ENCODE data around the gene PHACTR2. TPM values are rescaled to one million over a fixed set of nuclear protein-coding genes. Genes with fewer than 3 reads are reported as not detected.
"Not testable (repeated sequence)": the region's sequence is repeated elsewhere in the genome, so short reads cannot be mapped to it uniquely, and the experiment has no call there.

Gene PHACTR2
- total and polyA plus RNA-seq, 7 donors: 4.2 to 51.9 (median 17.6) TPM

DNA sequence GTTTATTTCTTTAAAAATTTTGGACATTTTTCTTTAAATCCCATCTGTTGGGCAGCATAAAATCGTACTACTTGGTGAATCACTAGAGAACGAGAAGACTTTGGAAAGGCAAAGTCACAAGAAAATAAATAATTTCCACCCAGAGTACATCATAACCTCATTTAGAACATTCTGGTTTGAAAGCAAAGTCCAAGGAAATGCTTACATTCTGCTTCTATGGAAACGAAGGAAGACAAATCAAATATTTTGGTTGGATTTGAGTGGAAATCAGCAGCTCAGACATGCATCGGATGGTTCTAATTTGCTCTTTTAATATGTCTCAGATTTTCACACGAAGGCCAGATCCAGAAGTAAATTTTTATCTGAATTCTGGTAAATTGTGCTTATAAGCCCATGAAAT lies 104.7 kb downstream of the PHACTR2 start:
- no peak for DNase-seq
- Histone ChIP-seq H3K36me3 (peaks cover 0 to 38% (median 0%) of the 10 kb centered on the region in 4 donors), H3K27ac (peak overlapping the region in 1 of 4 donors; percentile 60), H3K27me3 (no peaks in the 10 kb centered on the region), H3K9me3 (peaks cover 0 to 4% (median 2%) of the 10 kb centered on the region in 4 donors), H3K4me3 (no peak overlapping the region), H3K4me1 (no peaks in the 10 kb centered on the region)
- intact Hi-C loops (cut with DNase I): no loop called here
- TF ChIP-seq POLR2A (IDR thresholded peaks at IDR 0.05) (no peak), POLR2AphosphoS5 (IDR thresholded peaks at IDR 0.05) (no peak), EP300 (IDR thresholded peaks at IDR 0.05) (no peak)
- TF ChIP-seq, protein P1, sequence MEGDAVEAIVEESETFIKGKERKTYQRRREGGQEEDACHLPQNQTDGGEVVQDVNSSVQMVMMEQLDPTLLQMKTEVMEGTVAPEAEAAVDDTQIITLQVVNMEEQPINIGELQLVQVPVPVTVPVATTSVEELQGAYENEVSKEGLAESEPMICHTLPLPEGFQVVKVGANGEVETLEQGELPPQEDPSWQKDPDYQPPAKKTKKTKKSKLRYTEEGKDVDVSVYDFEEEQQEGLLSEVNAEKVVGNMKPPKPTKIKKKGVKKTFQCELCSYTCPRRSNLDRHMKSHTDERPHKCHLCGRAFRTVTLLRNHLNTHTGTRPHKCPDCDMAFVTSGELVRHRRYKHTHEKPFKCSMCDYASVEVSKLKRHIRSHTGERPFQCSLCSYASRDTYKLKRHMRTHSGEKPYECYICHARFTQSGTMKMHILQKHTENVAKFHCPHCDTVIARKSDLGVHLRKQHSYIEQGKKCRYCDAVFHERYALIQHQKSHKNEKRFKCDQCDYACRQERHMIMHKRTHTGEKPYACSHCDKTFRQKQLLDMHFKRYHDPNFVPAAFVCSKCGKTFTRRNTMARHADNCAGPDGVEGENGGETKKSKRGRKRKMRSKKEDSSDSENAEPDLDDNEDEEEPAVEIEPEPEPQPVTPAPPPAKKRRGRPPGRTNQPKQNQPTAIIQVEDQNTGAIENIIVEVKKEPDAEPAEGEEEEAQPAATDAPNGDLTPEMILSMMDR (IDR thresholded peaks at IDR 0.05): no peak
- 42 to 72% methylated on average over 5 of the region's 5 CpGs for WGBS, 2 donors

DNA sequence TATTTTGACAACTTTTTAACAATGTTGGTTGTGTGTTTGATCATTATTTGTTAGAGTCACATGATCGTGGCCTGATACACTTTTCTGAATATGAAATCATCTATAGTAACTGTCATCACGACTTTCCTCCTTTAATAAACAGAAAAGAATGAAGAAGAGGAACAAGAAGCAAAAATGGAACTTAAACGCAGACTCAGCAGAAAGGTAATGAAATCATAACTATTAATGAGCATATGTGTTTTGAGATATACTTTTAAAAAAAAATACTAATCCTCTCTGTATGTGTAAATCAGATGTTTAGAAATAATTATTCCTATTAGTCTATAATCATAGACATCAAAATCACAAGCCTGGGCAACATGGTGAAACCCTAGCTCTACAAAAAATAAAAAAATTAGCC lies 105.3 kb downstream of the PHACTR2 start:
- TF ChIP-seq EP300 (IDR thresholded peaks at IDR 0.05): no peak
- 89 to 93% methylated on average over 3 of the region's 3 CpGs for WGBS, 2 donors
- DNase-seq: no peak
- Histone ChIP-seq H3K27ac (no peak overlapping the region), H3K9me3 (peaks cover 0 to 4% (median 2%) of the 10 kb centered on the region in 4 donors), H3K27me3 (no peaks in the 10 kb centered on the region), H3K4me3 (no peak overlapping the region), H3K36me3 (peaks cover 0 to 32% (median 0%) of the 10 kb centered on the region in 4 donors), H3K4me1 (no peaks in the 10 kb centered on the region)
- intact Hi-C loops (cut with DNase I): no loop called here

DNA sequence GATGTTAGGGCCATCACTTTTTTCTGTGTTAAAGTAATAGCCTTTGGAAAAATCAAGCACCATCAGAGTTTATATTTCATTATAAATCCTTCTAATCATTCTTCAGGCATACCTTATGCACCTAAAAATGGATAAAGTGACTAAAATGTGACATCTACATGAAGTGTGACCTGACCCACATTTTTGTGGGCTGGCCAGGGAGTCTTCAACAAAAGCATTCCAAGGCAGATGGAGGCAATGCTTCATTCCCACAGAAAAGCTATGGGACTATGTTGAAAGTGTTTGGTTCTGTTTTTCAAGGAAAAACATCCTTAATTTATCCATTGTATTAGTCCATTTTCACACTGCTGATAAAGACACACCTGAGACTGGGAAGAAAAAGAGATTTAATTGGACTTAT lies 106.6 kb downstream of the PHACTR2 start:
- DNase-seq: no peak
- H3K27me3 ChIP-seq: no peaks in the 10 kb centered on the region
- H3K4me1 ChIP-seq: no peaks in the 10 kb centered on the region
- intact Hi-C loops (cut with DNase I): no loop called here
- H3K4me3 ChIP-seq: no peak overlapping the region
- H3K9me3 ChIP-seq: peaks cover 0 to 4% (median 2%) of the 10 kb centered on the region in 4 donors
- H3K27ac ChIP-seq: no peak overlapping the region
- TF ChIP-seq, protein P1 (IDR thresholded peaks at IDR 0.05): no peak
- TF ChIP-seq EP300 (IDR thresholded peaks at IDR 0.05): no peak
- no peak for TF ChIP-seq POLR2AphosphoS5 (IDR thresholded peaks at IDR 0.05)
- TF ChIP-seq POLR2A (IDR thresholded peaks at IDR 0.05): no peak
- H3K36me3 ChIP-seq: peaks cover 0 to 32% (median under 1%) of the 10 kb centered on the region in 4 donors

DNA sequence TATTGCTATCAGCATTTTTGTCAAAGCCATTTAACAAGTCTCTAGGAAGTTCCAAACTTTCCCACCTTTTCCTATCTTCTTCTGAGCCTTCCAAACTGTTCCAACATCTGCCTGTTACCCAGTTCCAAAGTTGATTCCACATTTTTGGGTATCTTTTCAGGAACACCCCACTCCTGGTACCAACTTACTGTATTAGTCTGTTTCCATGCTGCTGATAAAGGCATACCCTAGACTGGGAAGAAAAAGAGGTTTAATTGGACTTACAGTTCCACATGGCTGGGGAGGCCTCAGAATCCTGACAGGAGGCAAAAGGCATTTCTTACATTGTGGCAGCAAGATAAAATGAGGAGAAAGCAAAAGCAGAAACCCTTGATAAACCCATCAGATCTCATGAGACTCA lies 108.6 kb downstream of the PHACTR2 start:
- DNase-seq; H3K4me1 ChIP-seq; H3K27me3 ChIP-seq; H3K4me3 ChIP-seq; intact Hi-C loops (cut with DNase I); H3K27ac ChIP-seq; H3K9me3 ChIP-seq: not testable (repeated sequence)
- H3K36me3 ChIP-seq: peaks cover 0 to 42% (median 3%) of the 10 kb centered on the region in 4 donors

DNA sequence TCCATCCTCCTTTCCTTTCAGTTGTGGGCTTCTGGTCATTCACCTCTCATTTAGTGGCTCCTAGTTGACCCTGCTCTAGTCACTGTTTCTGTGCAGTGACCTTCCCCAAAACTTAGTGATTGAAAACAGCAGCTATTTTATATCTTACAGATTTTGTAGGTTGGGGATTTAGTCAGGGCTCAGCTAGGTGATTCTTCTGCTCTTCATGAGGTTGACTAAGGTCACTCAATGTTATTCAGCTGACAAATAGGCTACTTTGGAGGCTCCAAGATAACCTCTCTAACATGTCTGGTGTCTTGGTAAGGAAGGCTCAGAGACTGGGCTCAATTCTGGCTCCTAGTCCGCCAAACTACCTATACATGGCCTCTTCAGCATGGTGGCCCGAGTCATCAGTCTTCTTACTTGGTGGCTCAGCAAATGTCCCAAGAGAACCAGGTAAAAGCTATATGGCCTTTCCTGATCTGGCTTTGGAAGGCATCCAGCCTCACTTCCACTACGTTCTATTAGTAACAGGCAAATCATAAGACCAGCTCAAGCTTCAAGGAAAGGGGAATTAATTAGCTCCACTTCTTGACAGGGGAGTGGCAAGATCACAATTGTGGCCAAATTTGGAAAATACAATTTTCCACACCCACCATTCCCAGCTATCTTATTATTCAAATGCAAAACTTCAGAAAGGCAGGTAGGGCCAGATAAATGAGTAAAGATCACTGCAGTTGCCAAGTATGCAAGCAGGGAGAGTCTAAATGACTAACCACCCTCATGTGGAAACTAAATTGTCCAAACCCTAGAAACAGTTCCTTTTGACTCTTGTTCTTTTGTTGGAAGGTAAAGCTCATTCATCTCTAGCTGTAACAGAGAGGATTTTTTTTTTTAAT lies 114.9 kb downstream of the PHACTR2 start:
- 79 to 97% methylated on average over 3 of the region's 3 CpGs for WGBS, 2 donors
- H3K4me3 ChIP-seq: no peak overlapping the region
- H3K4me1 ChIP-seq: no peaks in the 10 kb centered on the region
- TF ChIP-seq POLR2AphosphoS5 (IDR thresholded peaks at IDR 0.05): no peak
- TF ChIP-seq, protein P1 (IDR thresholded peaks at IDR 0.05): no peak
- no peak for TF ChIP-seq POLR2A (IDR thresholded peaks at IDR 0.05)
- no peak for TF ChIP-seq EP300 (IDR thresholded peaks at IDR 0.05)
- peaks cover 0 to 24% (median 3%) of the 10 kb centered on the region in 4 donors for H3K36me3 ChIP-seq
- H3K27ac ChIP-seq: no peak overlapping the region
- no peaks in the 10 kb centered on the region for H3K27me3 ChIP-seq
- DNase-seq: no peak
- intact Hi-C loops (cut with DNase I): no loop called here
- H3K9me3 ChIP-seq: no peaks in the 10 kb centered on the region

DNA sequence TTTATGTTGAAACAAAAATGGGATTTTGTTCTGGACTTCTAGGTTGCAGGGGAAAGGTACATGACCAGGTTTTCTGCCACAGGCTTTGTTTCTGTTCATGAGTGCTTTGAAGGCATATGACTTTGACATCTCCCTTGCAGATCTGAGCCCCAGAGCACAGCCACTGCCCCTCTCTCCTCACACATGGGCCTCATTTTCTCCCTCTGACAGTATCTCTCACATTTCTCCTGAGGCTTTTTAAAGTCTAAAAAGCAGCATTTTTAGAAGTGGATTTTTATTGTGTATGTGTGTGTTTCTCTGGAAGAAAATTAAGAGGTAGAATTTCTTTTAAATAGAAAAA lies 115.5 kb downstream of the PHACTR2 start:
- Histone ChIP-seq H3K27me3 (no peaks in the 10 kb centered on the region), H3K27ac (no peak overlapping the region), H3K9me3 (no peaks in the 10 kb centered on the region), H3K36me3 (peaks cover 0 to 24% (median 3%) of the 10 kb centered on the region in 4 donors), H3K4me1 (no peaks in the 10 kb centered on the region), H3K4me3 (no peak overlapping the region)
- TF ChIP-seq POLR2AphosphoS5 (IDR thresholded peaks at IDR 0.05) (no peak), POLR2A (IDR thresholded peaks at IDR 0.05) (no peak), EP300 (IDR thresholded peaks at IDR 0.05) (no peak)
- TF ChIP-seq, protein P1 (IDR thresholded peaks at IDR 0.05): no peak
- DNase-seq: no peak
- intact Hi-C loops (cut with DNase I): no loop called here

DNA sequence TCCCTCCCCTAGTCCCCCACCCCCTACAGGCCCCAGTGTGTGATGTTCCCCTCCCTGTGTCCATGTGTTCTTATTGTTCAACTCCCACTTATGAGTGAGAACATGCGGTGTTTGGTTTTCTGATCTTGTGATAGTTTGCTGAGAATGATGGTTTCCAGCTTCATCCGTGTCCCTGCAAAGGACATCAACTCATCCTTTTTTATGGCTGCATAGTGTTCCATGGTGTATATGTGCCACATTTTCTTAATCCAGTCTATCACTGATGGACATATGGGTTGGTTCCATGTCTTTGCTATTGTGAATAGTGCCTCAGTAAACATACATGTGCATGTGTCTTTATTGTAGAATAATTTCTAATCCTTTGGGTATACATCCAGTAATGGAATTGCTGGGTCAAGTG lies 118.8 kb downstream of the PHACTR2 start:
- H3K27ac ChIP-seq; H3K36me3 ChIP-seq; H3K4me1 ChIP-seq; DNase-seq; H3K27me3 ChIP-seq; H3K4me3 ChIP-seq; H3K9me3 ChIP-seq; intact Hi-C loops (cut with DNase I): not testable (repeated sequence)
- 97 to 98% methylated on average over 2 of the region's 2 CpGs for WGBS, 2 donors

DNA sequence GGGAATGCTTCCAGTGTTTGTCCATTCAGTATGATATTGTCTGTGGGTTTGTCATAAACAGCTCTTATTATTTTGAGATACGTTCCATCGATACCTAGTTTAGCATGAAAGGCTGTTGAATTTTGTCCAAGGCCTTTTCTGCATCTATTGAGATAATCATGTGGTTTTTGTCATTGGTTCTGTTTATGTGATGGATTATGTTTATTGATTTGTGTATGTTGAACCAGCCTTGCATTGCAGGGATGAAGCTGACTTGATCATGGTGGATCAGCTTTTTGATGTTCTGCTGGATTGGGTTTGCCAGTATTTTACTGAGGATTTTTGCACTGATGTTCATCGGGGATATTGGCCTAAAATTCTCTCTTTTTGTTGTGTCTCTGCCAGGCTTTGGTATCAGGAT lies 120.7 kb downstream of the PHACTR2 start:
- H3K36me3 ChIP-seq; H3K9me3 ChIP-seq; H3K4me3 ChIP-seq; H3K27me3 ChIP-seq; H3K27ac ChIP-seq; DNase-seq; intact Hi-C loops (cut with DNase I); H3K4me1 ChIP-seq: not testable (repeated sequence)
- 96 to 98% methylated on average over 3 of the region's 3 CpGs for WGBS, 2 donors
